ENCODE data around the gene TOR4A.
A peak's percentile ranks its signal among the peaks of the same experiment; 100 is the strongest.
"Not testable (repeated sequence)": the region's sequence is repeated elsewhere in the genome, so short reads cannot be mapped to it uniquely, and the experiment has no call there.

Gene TOR4A

DNA sequence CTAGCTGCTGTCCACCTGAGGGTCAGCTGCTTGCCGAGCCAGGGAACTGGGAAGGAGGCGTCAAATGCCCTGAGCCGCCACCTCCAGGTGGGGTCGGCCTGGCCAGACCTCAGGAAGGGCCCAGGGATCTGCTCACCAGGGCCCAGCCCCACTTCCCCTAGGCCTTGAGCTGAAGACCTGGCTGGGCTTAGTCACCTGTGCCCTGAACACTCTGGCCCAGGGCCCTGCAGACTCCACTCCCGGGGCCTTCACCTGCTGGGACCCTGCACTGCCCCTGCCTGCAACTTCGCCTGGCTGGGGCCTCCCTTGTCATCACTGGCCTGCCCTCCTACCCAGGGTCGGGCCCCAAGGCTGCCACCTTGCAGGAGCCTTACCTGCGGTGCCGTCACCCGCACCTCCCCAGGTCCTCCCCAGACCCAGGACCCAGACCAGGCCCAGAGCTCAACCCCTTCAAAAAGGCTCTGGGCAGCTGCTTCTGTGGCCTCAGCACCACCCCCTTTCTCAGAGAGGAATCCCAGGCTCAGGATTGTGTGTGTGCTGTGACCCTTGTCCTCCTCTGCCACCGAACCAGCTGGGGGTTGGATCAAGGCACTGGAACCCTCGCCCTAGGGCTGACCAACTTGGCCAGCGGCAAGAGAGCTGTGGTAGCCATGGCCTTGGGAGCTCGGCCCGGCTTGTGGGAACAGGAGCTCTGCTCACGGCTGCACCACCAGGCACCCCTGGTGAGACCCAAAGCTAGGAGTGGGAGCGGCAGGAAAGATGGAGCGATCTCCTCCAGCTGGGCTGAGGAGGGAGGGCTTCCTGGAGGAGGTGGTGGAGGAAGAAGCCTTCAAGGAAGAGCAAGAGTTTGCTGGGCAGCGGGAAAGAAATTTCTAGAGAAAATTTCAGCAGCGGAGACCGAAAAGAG lies 23.6 kb upstream of the TOR4A start:
- no peak for DNase-seq

DNA sequence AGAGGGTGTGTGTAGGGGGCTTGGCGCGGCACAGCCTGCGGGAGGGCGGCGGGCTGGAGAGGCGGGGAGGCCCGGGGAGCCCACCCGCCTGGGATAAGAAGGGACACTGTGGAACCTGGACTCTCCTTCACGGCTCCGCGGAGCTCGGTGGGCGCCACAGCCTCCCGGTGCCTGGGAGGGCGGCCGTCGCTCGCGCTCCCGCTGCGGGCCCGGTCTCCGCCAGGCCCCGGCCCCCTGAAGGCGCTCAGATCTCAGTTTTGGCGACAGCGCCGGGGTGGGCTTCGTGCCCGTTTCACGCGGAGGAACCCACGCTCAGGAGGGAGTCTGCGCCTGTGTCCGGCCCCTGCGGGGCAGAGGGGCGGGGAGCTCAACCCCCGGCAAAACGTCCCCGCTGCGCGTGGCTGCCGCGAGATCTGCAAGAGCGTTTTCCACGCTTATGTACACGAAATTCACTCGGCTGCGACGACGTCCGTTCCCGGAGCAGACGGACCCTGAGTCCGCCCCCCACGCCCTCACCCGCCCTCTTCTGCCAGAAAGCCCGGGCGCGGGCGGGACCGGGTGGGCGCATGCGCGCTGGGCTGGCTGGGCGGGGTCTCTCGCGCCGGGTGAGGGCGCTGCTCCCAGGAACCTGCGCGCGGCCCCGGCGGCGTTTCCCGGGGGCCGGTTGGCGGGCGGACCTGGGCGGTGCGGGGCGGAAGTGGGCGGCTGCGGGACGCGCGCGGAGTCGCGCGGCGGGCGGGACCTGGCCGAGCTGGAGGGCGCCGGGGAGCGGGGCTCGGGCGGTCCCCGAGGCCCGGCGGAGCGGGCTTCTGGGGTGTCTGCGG lies 22.7 kb upstream of the TOR4A start, which contains the start of gene NELFB:
NELFB (plus strand) TSS at position 704 of the 824 bp plus-strand sequence.
- DNase-seq, result peak; percentile 70

DNA sequence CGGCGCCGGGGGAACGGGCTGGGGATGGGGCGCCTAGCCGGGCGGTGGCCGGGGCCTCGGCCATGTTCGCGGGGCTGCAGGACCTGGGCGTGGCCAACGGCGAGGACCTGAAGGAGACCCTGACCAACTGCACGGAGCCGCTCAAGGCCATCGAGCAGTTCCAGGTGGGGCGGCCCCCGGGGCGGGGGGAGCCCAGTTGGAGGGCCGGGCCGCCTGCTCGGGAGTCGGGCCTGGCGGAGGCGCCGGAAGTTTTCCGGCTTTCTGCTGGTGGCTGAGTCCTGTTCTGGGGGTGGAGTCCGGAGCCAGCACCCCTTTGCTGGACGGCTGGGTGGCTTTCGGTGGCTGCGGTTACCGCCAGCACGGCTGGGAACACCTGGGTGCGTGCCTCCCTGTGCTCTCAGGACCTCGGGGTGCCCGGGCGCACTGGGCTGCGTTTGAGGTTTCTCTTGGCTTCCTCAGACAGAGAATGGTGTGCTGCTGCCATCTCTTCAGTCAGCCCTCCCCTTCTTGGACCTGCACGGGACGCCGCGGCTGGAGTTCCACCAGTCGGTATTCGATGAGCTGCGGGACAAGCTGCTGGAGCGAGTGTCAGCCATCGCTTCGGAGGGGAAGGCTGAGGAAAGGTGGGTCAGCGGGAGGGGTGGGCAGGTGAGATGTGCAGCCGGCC lies 21.9 kb upstream of the TOR4A start:
- peak; percentile 32 for DNase-seq

DNA sequence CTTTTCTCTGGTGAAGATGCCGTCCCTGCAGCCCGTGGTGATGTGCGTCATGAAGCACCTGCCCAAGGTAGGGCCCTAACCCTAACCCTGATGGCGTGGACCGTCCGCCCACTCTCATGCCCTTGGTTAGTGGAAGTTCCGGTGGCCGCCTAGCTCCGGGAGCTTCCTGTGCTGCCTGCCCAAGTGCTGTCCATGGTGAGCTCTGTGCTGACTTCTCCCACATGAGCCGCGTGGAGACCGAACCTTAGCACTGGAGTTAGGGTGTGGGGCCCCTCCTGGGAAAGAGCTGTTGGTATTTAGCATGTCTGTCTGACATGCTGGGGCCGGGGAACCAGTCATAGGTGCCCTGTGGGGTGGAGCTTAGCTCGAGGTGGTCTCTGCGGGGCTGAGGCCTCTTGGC lies 21.2 kb upstream of the TOR4A start:
- DNase-seq, result no peak

DNA sequence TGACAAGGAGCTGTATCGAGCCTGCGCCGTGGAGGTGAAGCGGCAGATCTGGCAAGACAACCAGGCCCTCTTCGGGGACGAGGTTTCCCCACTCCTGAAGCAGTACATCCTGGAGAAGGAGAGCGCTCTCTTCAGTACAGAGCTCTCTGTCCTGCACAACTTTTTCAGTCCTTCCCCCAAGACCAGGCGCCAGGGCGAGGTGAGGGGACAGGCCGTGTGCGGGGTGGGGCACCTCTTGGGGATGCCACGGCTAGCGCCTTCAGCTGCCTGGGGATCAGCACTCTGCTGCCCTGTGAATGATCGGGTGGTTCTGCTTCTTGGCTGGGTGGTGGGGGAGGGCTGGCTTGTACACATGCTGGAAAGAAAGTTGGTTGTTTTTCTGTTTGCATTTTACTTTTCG lies 20.7 kb upstream of the TOR4A start:
- DNase-seq, result no peak

DNA sequence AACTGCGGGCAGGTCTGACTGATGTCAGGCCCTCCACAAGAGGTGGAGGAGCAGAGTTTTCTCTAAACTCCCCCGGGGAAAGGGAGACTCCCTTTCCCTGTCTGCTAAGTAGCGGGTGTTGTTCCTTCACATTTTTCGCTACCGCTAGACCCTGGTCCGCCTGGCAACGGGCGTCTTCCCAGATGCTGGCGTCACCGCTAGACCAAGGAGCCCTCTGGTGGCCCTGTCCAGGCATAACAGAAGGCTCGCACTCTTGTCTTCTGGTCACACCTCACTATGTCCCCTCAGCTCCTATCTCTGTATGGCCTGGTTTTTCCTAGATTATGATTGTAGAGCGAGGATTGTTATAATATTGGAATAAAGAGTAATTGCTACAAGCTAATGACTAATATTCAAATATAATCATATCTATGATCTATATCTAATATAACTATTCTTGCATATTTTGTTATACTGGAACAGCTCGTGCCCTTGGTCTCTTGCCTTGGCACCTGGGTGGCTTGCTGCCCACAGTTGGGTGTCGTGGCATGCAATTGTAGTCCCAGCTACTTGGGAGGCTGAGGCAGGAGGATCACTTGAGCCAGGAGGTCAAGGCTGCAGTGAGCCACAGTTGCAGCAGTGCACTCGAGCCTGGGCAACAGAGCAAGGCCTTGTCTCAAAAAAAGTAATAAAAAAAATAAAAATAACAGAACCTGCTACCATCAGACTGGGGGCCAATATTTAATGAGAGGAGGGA lies 15.2 kb upstream of the TOR4A start:
- not testable (repeated sequence) for DNase-seq

DNA sequence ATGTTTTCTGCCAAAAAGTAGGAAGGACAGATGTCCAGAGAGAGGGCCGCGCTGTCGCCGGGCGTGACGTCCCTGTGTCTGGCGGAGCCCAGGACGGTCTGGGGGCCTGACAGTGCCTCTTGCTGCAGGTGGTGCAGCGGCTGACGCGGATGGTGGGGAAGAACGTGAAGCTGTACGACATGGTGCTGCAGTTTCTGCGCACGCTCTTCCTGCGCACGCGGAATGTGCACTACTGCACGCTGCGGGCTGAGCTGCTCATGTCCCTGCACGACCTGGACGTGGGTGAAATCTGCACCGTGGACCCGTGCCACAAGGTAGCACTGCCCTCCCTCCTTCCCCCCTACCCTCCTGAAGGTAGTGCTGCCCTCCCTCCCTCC lies 14.6 kb upstream of the TOR4A start:
- no peak for DNase-seq

DNA sequence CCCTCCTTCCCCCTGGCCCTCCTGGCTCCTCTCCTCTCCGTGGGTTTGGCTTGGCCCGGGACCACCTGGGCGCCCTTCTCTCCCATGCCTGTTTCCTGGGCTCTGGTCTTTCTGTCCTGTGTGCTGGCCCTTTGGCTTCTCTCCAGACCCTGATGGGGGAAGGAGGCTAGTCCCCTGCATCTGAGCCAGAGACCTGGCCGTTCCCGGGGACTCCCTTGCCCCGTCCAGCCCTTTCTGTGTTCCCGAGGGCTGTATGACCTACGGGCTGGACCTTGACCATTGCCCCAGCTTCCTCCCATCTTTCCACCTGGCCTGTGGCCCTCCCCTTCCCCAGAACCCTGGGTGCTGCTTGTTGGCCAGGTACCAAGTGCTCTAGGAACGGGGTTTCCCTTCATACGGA lies 14.0 kb upstream of the TOR4A start:
- no peak for DNase-seq

DNA sequence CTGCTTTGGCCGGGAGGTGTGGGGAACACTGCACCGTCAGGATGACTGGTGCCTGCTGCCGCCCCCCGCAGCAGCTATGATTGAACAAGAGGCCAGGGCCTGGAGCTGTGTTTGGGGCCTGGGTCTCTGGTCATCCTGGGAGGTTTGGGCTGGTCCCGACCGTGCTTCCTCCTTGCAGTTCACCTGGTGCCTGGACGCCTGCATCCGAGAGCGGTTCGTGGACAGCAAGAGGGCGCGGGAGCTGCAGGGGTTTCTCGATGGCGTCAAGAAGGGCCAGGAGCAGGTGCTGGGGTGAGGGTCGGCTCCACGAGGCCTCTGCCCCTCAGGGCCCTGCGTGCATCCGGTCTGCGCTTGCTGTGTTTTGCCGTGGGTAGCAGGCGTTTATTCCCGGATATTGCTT lies 13.5 kb upstream of the TOR4A start:
- DNase-seq, result no peak

DNA sequence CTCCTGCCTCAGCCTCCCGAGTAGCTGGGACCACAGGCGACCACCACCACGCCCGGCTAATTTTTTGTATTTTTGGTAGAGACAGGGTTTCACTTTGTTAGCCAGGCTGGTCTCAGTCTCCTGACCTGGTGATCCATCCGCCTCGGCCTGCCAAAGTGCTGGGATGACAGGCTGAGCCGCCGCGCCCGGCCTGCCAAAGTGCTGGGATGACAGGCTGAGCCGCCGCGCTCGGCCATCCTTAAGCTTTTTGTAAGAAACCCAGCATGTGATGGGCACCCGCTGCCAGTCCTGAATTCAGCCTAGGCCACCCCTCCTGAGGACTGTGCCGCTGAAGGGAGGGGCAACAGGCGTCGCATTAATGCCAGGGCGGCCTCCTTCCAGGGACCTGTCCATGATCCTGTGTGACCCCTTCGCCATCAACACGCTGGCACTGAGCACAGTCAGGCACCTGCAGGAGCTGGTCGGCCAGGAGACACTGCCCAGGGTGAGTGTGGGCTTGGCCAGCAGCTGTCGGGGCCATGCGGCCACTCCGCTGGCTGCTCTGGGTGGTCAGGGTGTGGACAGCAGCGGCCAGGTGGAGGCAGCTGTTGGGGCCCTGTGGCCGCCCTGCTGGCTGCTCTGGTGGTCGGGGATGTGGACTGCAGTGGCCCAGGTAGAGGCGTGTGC lies 11.9 kb upstream of the TOR4A start:
- no peak for DNase-seq

DNA sequence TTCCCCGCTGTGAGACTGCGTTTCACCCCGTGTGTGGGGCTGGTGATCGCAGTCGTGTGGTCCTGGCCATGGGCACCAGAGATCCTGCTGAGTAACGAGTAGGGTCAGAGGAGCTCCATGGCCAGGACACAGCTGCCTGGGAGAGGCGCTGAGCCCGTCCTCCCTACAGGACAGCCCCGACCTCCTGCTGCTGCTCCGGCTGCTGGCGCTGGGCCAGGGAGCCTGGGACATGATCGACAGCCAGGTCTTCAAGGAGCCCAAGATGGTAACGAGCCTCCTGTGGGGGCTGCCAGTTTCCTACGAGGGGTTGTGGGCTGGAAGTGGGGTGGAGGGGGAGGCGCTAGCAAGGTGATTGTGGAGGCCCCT lies 11.4 kb upstream of the TOR4A start:
- no peak for DNase-seq

DNA sequence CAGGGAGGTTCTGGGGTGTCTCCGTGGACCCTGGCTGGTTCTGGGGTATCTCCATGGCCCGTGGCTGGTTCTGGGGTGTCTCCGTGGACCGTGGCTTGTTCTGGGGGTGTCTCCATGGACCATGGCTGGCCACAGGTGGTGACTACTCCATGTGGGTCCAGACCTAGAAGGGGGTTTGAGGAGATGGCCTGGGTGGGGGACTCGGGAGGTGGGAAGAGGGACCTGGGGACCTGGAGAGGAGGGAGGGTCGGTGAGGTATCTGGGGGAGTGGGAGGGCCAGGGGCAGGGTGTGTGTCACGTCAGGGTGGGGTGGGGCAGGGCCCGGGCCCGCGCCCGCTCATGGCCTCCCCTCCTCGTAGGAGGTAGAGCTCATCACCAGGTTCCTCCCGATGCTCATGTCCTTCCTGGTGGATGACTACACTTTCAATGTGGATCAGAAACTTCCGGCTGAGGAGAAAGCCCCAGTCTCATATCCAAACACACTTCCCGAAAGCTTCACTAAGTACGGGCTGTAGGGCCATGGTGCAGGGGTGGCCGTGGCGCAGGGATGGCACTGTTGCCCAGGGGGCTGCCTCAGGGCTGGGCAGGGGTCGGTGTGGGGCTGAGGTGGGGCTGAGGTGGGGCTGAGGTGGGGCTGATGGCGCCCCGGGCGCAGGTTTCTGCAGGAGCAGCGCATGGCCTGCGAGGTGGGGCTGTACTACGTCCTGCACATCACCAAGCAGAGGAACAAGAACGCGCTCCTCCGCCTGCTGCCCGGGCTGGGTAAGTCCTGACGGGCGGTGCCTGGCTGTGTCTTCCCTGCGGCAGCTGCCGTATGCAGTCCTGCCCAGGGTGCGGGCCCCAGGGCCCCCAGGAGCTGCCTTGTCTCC lies 10.7 kb upstream of the TOR4A start:
- DNase-seq, result no peak

DNA sequence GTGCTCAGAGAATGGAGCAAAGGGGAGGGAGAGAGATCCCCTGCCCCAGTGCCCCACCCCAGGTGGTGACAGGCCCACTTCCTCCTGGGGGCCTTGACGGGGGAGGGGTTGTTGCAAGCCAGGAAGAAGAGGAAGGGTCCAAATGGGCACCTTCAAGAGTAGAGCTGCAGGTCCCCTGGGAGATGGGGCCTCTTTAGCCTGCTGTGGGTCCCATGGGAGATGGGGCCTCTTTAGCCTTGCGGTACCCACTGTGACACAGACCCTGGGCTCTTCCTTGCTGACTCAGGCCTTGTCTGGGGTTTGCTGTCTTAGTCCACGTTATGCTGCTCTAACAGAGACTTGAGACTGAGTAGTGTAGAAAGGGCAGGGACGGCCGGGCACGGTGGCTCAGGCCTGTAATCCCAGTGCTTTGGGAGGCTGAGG lies 9.6 kb upstream of the TOR4A start:
- DNase-seq, result no peak

DNA sequence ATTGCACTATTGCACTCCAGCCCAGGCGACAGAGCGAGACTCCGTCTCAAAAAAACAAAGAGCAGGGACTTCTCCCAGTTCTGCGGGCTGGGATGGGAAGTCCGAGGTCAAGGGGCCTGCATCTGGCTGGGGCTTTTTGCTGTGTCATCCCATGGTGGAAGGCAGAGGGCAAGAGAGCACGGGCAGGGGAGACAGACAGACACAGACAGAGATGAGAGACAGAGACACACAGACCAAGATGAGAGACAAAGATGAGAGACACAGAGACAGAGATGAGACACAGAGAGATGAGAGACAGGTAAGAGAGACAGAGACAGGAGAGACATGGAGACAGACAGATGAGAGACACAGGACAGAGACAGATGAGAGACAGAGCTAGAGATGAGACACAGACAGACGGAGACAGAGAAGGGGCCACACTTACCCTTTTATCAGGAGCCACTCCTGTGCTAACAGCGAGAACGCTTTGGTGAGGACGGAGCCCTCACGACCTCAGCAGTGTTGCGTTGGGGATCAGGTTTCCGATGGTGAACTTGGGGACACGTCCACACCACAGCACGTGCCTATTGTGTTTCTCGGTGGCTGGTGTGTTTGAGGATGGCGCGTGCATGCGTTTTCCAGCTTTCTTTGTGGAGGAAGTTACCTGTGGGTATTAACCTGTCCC lies 8.9 kb upstream of the TOR4A start:
- DNase-seq, result no peak

DNA sequence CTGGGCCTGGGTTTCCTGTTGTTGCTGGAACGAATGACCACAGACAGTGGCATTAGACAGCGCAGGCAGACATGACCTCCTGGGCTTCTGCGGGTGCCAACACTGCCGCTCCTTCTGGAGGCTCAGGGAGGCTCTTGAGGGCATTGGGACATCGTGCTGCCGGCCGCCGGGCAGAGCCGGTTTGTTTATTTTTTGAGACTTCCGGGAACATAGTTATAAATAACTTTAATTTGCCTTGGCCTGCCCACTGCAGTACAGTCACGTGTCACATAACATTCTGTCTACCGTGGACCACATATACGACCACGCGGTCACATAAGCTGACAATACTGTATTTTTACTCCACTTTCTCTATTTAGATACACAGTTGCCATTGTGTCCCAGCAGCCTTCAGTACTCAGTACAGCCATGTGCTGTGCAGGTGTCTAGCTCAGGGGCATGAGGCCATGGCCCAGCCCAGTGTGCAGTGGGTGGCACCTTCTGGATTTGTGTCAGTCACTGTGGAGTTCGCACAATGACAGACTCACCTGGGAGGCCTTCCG lies 8.2 kb upstream of the TOR4A start:
- no peak for DNase-seq

DNA sequence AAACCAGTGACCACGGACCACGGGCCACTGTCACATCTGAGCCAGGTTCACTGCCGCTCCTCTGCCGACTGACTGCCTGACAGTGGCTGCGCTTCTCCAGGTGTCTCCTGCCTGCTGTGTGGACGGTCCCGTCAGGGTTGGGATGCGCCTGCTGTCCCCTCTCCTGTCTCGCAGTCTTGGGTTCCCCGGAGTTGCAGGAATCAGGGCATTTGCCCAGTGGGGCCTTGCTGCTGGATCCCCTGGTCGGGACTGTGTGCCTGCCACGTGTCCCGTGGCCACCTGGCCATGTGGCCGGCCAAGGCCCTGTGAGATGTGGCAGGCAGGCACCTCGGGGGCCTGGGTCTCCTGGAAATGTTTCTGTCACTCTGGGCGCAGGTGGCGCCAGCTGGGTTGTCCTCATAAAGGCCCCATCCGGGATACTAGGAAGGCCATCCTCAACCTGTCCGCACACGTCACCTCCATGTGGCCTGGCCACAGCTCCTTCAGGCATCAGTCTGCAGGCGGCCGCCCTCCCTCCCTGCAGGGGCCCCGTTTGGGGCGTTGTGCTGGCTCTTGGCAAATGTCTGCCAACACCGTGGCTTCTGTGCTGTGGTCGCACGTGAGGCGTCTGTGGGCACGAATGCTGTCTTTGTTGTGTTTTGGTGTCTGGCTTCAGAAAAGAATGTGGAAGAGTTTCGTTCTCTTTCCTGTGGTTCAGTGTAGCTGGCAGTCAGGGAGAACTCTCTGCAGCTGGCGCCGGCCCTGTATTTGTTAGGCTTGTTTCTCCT lies 6.4 kb upstream of the TOR4A start:
- no peak for DNase-seq

DNA sequence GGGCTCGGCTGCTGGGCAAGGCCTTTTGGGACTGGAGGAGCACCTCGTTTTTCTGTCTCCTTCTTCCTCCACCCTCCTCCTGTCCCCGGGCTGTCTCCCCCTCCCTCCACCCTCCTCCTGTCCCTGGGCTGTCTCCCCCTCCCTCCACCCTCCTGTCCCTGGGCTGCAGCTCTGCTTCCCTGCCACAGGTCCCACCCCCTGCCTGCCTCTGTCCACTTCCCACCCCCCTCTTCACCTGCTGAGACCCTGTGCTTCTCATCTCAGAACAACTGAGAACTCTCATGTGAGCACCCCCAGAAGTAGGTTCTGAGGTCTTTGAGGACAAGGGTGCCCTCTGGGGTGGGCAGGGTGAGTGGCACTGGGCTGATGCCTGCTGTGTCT lies 5.8 kb upstream of the TOR4A start:
- no peak for DNase-seq

DNA sequence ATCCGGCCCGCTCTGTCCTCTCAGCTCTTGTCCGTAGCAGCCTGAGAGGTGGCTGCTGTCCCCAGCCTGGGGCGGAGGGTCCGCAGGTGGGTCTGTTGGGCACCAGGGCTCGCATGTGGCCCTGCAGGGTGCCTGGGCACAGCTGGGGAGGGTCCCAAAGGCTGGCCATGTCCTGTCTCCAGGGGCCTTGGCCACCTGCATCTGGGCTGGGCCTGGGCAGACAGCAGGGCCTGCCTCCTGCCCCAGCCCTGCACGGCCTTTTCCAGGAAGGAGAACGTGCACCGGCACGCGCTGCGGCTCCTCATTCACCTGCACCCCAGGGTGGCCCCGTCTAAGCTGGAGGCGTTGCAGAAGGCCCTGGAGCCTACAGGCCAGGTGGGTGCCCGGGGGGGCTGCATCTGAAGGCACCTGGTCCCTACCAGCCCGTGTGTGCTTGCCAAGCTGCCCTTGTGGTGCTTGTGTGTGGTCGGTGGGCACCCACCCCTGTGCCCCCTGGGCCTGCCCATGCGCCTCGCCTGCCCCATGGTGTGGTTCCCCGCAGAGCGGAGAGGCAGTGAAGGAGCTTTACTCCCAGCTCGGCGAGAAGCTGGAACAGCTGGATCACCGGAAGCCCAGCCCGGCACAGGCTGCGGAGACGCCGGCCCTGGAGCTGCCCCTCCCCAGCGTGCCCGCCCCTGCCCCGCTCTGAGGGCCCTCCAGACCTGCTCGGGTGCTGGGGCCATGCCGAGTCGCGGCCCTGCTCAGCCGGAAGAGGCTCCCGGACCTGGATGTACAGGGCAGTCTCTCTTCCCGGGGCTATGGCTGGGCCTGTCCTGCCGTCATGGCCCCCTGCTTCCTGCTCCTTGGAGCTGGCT lies 5.1 kb upstream of the TOR4A start:
- DNase-seq, result no peak

DNA sequence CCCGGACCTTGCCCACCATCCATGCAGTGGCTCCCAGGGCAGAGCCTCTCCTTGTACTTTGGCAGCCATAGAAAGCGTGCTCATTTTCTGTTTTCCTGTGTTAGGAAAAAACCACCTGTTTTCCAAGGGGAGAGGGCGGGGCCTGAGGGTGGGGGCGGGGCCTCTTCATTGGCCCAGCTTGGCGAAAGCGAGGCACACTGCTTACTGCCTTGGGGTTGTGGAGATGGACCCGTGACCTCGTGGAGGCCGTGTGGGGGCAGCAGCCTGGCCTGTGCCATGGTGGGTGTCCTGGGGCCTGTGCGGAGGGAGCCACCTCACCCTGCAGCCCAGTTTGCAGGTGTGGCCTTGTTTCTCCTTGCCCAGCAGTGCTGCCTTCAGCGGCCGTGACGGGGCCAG lies 4.4 kb upstream of the TOR4A start:
- no peak for DNase-seq

Data from KG1 (cell line).